Measurements from ENCODE around the gene TSEN34.

The TSEN34 gene

GRCh38 chr19:54149021-54149812, 41.9 kb upstream of the TSEN34 start:
- no peak for TF ChIP-seq ZNF138 (tag by site-specific recombination; IDR thresholded peaks at IDR 0.05; ENCODE audit: borderline replicate concordance)
- peak; percentile 39; the same call in 1 of the 2 replicates for TF ChIP-seq KLF9 (tag by site-specific recombination; IDR thresholded peaks at IDR 0.05; ENCODE audit: low read depth)
- no peak for TF ChIP-seq PRDM6 (tag by site-specific recombination; IDR thresholded peaks at IDR 0.05)
- CTCF ChIA-PET, result interaction anchor here (1.3 to 2.2 kb wide), 2 partner anchors 8 to 10 kb away, joined by 5 to 9 read pairs; partner anchors contain the start of gene LENG1
- no peaks in the 10 kb centered on the region for H3K9me3 ChIP-seq (ENCODE audit: control insufficient read depth, insufficient read depth, low read depth, low read length)
- POLR2A ChIA-PET, result interaction anchor here (3.9 to 8.0 kb wide), 2 partner anchors 9 to 11 kb away, joined by 23 to 87 read pairs; partner anchors contain the start of genes CNOT3 and LENG1
- H3K27ac ChIP-seq (ENCODE audit: extremely low read depth, low read depth, low read length), result no peak overlapping the region
- peaks cover 68 to 98% of the 10 kb centered on the region in 2 experiments for H3K36me3 ChIP-seq (ENCODE audit: control insufficient read depth in 2 of 2, insufficient read depth in 1 of 2, low read length in 2 of 2)
- no peak overlapping the region for H3K4me3 ChIP-seq (ENCODE audit: low read depth, low read length)
- no peaks in the 10 kb centered on the region for H3K4me1 ChIP-seq (ENCODE audit: control insufficient read depth, insufficient read depth, low read length)

GRCh38 chr19:54151362-54152035, 39.6 kb upstream of the TSEN34 start:
- ChIA-PET POLR2A (interaction anchor here (0.7 to 8.0 kb wide), 4 partner anchors 9 to 127 kb away, joined by 3 to 87 read pairs (median 3); partner anchors contain the start of genes CNOT3 and MBOAT7), CTCF (interaction anchor here (0.6 to 1.2 kb wide), 2 partner anchors 15 to 81 kb away, joined by 3 read pairs; no protein-coding TSS in a partner anchor)
- H3K9me3 ChIP-seq (ENCODE audit: control insufficient read depth, insufficient read depth, low read depth, low read length), result no peaks in the 10 kb centered on the region
- H3K4me1 ChIP-seq (ENCODE audit: control insufficient read depth, insufficient read depth, low read length), result no peaks in the 10 kb centered on the region
- TF ChIP-seq PATZ1 (tag by site-specific recombination; IDR thresholded peaks at IDR 0.05) (no peak), PRDM10 (tag by site-specific recombination; IDR thresholded peaks at IDR 0.05) (no peak), ZNF600 (tag by site-specific recombination; IDR thresholded peaks at IDR 0.05) (0 out of 2 replicates have a peak, but pooled peaks have one; percentile 56)
- peaks cover 56 to 96% of the 10 kb centered on the region in 2 experiments for H3K36me3 ChIP-seq (ENCODE audit: control insufficient read depth in 2 of 2, insufficient read depth in 1 of 2, low read length in 2 of 2)
- H3K4me3 ChIP-seq (ENCODE audit: low read depth, low read length), result no peak overlapping the region
- H3K27ac ChIP-seq (ENCODE audit: extremely low read depth, low read depth, low read length), result peak overlapping the region; percentile 24; the same call in 1 of the 2 replicates

GRCh38 chr19:54152267-54152666, 38.8 kb upstream of the TSEN34 start:
- ChIA-PET CTCF (no interaction called here), POLR2A (interaction anchor here (1.3 to 8.0 kb wide), 2 partner anchors 10 to 14 kb away, joined by 3 to 87 read pairs; partner anchors contain the start of gene CNOT3)
- Histone ChIP-seq H3K4me1 (ENCODE audit: control insufficient read depth, insufficient read depth, low read length) (no peaks in the 10 kb centered on the region), H3K4me3 (ENCODE audit: low read depth, low read length) (no peak overlapping the region), H3K36me3 (ENCODE audit: control insufficient read depth in 2 of 2, insufficient read depth in 1 of 2, low read length in 2 of 2) (peaks cover 51 to 96% of the 10 kb centered on the region in 2 experiments), H3K27ac (ENCODE audit: extremely low read depth, low read depth, low read length) (0 out of 2 replicates have a peak overlapping the region, but pooled peaks have one; percentile 9), H3K9me3 (ENCODE audit: control insufficient read depth, insufficient read depth, low read depth, low read length) (no peaks in the 10 kb centered on the region)
- TF ChIP-seq ZNF670 (tag by site-specific recombination; IDR thresholded peaks at IDR 0.05; ENCODE audit: low read depth), result no peak
- no peak for TF ChIP-seq ZNF114 (tag by site-specific recombination; IDR thresholded peaks at IDR 0.05)
- no peak for TF ChIP-seq ZNF174 (tag by site-specific recombination; IDR thresholded peaks at IDR 0.05)

All from HEK293 (cell line).